ENCODE measurements around the gene WWOX.

- TF ChIP-seq REST (IDR thresholded peaks at IDR 0.05; ENCODE audit: insufficient read depth in 1 of 2, low read depth in 2 of 2, low read length in 2 of 2), result no peak
- TF ChIP-seq POLR2AphosphoS5 (IDR thresholded peaks at IDR 0.05; ENCODE audit: low read depth, low read length), result no peak
- no peak for TF ChIP-seq FOXP2 (optimal IDR thresholded peaks at IDR 0.05; ENCODE audit: borderline replicate concordance, extremely low read depth, extremely low read length, insufficient read depth)
Measured at GRCh38 chr16:78869492-78869891, 770.0 kb downstream of the WWOX start.
